Subcutaneous adipose tissue (tissue), 4 donors: ENCODE results near the gene MALT1. TPM values are rescaled to one million over a fixed set of nuclear protein-coding genes. Genes with fewer than 3 reads are reported as not detected.

ENCODE experiments used
- CTCF ChIP-seq: fragments of 450-650 bp; IDR thresholded peaks from one replicate; pipeline ENCODE4 v1.5.1; 2016; ENCODE audit warnings: low read depth, mild to moderate bottlenecking, control low read depth, antibody characterized with exemption, moderate library complexity
- total RNA-seq, 4 donors: library from RNA; depleted of rRNA; stranded (reverse); fragments of >200 nt; gene quantifications; one replicate each; pipeline ENCODE4 v1.1.0, GENCODE V29; 2016

The MALT1 gene
- total RNA-seq, 4 donors from 2014 or later = 26.0 to 32.3 (median 29.7) TPM

- no peak for TF ChIP-seq CTCF
Measured at GRCh38 chr18:58694720-58695468, 23.6 kb downstream of the MALT1 start.

GRCh38 chr18:58695772-58696171, 24.5 kb downstream of the MALT1 start:
- TF ChIP-seq CTCF = no peak

- TF ChIP-seq CTCF = no peak
Measured at GRCh38 chr18:58697146-58697545, 25.9 kb downstream of the MALT1 start.

GRCh38 chr18:58698701-58699193, 27.5 kb downstream of the MALT1 start:
- no peak for TF ChIP-seq CTCF

- no peak for TF ChIP-seq CTCF
Measured at GRCh38 chr18:58699551-58699950, 28.3 kb downstream of the MALT1 start.

- TF ChIP-seq CTCF = no peak
Measured at GRCh38 chr18:58700209-58700608, 28.9 kb downstream of the MALT1 start.

- no peak for TF ChIP-seq CTCF
Measured at GRCh38 chr18:58712930-58713329, 41.7 kb downstream of the MALT1 start.
